GM21529 (cell line): ENCODE results near the gene CCT4.
A peak's percentile ranks its signal among the peaks of the same experiment; 100 is the strongest.
"Not testable (repeated sequence)": the region's sequence is repeated elsewhere in the genome, so short reads cannot be mapped to it uniquely, and the experiment has no call there.

Experiments
- ATAC-seq: cut with Tn5 transposase; IDR thresholded peaks from one replicate; pipeline ENCODE4 v1.9.1; 2021; ENCODE audit not compliant: unreplicated experiment

CCT4 gene

DNA sequence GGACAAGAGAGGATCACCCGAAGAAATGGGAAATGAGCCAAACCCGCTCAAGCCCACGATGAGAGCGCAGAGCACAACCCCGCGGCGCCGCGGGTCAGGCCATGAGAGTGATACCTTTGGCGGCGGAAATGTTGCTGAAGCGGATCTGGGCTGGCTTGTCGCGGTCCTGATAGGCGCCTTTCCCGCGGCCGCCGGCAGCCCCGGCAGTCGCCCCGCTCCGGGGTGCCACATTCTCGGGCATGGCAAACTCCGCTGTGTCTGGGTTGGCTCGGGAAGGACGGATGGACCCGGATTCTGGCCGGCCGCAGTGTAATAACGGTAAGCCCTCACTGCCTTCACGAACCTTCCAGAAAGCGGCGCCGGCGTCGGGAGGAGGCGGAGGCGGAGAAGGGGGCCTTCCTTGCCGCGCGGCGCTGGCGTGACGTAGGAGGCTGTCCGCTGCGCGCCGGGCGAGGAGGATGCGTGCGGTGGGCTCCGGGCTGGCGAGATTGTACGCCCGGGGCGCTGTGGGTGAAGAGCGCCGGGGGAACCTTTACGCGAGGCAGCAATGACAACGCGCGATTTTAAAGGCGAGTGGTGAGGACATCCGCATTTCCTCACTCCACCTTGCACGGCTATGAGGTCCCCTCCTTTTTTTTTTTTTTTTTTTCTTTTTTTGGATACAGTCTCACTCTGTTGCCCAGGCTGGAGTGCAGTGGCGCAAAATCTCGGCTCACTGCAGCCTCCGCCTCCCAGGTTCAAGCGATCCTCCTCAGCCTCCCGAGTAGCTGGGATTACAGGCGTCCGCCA, at the start of gene CCT4:
Gene CCT4 (minus strand): TSS at position 390 of the 789 bp plus-strand sequence. CDS start 149 bp downstream, at position 241.
- ATAC-seq = peak; percentile 77

- ATAC-seq = no peak
Observed at GRCh38 chr2:61937886-61938285, 49.4 kb upstream of the CCT4 start.

DNA sequence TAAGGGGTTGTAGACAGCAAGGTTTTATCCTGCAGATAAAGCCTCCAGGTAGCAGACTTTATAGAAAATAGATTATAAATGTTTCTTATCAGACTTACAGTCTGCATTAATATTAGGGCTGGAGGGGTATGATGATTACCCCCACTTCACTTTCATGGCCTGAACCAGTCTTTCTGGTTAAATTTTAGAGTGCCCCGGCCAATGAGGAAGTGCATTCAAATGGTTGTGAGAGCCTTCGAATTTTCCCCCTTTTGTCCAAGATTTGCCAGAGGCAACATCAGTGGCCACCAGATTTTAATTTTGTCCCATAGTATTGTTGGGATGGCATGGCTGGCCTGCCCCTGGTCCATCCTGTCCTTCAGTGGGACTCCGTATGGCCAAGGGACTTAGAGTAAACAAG, 48.6 kb upstream of the CCT4 start:
- no peak for ATAC-seq

GRCh38 chr2:61928826-61929461, 40.5 kb upstream of the CCT4 start:
- ATAC-seq = no peak

DNA sequence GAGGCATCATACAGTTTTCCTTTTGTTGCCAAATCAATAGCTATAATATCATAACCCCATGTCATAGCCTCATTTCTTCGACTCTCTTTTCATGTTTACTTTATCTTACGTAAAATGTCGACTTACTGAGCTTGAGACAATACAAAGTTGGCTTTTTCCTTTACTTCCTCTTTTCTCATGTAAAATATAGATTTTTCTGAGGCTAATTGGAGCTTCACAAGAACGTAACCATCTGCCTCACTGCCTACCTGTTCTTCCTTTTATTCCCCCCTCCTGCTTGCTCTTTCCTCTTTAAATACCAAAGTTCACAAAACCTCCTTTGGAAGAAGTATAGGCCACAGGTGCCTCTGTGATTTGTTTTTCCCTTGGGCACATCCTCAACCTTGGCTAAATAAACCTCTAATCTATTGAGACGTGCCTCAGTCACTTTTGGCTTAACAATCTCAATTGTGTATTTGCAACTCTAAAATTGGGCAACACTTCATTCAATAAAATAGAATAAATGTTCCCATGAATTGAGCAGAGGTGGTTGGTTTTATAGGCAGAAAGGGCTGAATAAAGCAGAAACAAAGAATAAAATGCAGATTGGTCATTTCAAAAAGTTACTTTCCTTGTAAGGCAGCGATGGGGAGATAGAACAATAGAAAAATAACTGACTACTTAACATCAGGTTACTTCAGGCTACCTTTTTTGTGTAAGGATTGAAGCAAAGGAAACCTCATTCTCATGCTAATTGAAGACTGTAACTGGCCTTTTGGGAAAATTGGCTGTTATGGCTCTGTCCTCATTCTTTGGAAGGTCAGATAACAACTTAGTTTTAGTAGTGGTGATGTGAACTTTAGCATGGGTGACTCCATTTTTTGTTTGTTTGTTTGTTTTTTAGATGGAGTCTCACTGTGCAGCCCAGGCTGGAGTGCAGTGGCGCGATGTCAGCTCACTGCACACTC, 38.3 kb upstream of the CCT4 start:
- ATAC-seq = no peak

GRCh38 chr2:61924895-61925663, 36.6 kb upstream of the CCT4 start:
- no peak for ATAC-seq

DNA sequence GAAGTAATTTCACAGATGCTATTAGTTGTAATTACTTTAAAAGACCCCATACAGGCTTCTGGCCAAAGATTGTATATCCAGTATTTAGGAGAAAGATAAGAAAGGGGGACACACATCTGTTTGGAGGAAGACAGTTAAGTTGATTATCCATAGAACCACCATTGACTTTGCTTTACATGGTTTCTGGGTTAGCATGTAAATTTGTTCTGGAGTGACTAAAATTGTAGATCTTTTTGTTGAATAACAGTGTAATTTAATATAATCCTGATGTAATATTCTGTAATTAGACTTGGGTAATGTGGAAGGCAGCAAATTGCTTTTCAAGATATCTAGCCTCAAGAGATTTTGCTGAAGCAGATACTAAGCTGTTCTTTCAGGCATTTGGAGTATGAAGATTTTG, 34.3 kb upstream of the CCT4 start:
- no peak for ATAC-seq

DNA sequence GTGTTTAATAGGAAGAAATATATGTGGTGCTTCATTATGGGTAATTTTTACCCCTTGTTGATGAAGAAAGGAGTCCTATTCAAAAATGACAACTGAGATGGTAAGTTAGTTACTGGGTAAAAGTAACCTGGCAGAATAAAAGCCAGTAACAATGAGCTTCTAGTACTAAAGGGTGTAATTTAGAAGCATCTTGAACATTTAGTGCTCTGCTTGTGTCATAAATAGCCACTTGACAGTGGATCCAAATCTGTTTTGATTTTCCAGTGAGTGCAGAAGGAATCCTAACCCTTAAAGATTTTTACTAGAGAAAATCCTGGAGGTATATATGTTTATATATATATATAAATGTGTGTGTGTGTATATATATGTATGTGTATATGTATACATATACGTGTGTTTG, 32.1 kb upstream of the CCT4 start:
- ATAC-seq = no peak

DNA sequence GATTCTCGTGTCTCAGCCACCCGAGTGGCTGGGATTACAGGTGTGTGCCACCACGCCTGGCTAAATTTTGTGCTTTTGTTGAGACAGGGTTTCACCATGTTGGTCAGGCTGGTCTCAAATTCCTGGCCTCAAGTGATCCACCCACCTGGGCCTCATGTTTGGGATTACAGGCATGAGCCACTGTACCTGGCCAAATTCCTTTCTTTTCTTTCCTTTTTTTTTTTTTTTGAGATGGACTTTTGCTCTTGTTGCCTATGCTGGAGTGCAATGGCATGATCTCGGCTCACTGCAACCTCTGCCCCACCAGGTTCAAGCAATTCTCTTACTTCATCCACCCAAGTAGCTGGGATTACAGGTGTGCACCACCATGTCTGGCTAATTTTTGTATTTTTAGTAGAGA, 26.3 kb upstream of the CCT4 start:
- ATAC-seq = not testable (repeated sequence)

- ATAC-seq = no peak
Observed at GRCh38 chr2:61911510-61911909, 23.1 kb upstream of the CCT4 start.

DNA sequence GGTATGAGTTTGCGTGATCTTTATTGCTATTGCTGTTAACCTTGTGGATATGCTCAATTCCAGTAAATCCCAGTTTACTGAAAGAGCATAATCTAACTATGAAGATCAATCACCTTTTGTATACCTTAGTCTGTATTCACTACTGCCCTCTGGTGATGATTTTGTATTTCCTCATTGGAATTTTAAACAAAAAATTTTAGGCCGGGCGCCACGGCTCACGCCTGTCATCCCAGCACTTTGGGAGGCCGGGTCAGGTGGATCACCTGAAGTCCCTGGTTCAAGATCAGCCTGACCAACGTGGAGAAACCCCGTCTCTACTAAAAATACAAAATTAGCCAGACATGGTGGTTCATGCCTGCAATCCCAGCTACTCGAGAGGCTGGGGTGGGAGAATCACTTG, 22.1 kb upstream of the CCT4 start:
- no peak for ATAC-seq

- ATAC-seq = no peak
Observed at GRCh38 chr2:61909116-61909515, 20.7 kb upstream of the CCT4 start.

DNA sequence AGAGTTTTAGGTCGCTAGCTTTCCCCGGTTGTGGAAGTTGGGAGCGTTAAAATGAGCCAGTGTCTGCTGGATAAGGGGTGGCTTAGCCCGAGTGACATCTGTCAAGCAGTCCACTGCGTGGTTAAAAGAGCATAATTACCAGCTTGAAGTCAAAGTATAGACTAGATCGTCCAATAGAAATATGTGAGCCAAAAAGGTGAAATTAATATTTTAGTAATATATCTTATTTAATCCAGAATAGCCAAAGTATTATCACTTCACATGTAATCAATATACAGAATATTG, 17.7 kb upstream of the CCT4 start:
- ATAC-seq = no peak

DNA sequence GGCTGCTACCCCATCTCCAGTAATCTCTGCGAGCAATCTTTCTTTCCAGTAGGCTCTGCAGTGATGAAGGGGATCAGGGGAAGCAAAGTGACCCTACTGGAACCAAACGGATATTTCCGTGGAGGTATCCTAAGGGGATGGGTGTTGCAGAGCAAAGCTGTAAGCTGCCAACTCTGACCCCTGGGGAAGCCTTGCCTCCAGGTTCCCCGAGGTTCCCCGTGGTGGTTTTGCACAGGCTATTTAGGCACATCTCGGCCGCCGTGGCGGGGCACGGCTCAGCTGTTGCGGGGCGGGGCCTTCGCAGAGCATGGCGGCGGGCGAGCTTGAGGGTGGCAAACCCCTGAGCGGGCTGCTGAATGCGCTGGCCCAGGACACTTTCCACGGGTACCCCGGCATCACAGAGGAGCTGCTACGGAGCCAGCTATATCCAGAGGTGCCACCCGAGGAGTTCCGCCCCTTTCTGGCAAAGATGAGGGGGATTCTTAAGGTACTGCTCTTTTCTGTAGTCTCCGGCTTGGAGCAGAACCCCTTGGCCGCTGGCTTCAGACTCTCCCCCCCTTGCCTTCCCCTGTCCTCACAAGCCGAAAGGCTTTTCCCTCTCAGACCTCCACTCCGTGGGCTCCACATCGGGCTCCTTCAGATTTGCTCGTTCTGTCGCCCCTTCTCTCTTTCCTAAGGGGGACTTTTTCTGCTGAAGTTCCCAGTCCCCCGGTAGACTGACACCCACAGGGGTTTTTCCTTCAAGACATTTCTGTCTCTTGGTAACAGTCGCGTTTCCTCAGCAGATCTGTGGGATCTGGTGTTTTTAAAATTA, 17.1 kb upstream of the CCT4 start, which contains the start of gene COMMD1:
Gene COMMD1 (plus strand): TSS at position 303 of the 814 bp plus-strand sequence. CDS start 5 bp downstream, at position 308.
- peak; percentile 99 for ATAC-seq

DNA sequence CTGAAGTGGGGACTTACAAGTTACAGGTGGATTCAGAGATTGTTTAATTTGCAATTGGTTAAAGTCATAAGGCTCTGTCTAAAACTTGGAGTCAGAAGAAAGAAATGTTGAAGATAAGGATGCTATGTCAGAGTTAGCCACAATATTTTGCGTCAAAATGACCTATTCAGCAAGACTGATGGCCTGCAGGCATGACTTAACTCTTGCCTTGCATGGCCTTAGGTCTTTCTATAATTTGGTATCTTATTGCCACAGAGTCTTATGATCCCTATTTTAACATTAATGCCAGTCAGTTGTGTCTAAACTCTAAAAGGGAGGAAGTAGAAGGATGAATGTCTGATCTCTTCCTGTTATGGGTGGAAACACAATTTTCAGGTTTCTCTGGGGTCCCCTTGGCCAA, 11.8 kb upstream of the CCT4 start:
- ATAC-seq = no peak

DNA sequence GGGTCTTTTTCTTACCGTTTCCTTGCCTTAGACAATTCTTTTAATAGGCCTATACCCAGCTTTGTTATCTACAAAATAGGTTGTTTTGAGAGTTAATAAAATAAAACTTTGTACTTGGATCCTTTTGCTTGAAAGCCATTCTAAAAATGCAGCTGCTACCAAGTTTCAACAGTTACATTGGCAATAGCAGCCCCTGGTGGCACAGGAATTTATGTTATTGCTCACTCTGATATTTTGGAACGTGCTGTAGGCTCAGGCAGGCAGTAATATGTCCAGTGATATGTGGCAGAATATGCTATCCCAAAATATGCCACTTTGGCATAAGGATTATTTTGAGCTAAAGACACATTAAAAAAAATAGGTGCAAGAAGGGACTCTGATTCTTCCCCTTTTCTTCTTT, 10.4 kb upstream of the CCT4 start:
- no peak for ATAC-seq

- ATAC-seq = no peak
Observed at GRCh38 chr2:61887717-61888266, 664 bp downstream of the CCT4 start.

DNA sequence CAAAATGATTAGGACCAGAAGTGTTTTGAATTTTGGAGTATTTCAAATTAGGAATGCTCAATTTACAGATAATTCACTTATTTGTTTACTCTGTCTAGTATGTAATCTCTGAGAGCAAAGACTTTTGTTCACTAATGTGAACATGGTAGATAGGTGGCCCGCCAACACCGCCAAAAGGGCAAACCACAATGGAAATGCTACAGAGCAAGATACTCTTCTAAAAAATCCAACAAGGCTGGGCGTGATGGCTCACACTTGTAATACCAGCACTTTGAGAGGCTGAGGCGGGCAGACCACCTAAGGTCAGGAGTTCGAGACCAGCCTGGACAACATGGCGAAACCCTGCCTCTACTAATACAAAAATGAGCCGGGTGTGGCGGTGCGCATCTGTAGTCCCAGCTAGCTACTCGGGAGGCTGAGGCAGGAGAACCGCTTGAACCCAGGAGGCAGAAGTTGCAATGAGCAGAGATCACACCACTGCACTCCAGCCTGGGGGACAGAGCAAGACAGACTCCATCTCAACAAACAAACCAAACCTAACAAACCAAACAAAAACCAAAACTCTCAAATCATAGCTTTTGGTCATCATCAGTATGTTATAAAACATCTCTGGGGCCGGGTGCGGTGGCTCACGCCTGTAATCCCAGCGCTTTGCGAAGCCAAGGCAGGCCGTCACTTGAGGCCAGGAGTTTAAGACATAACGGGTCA, 2.4 kb downstream of the CCT4 start:
- no peak for ATAC-seq

GRCh38 chr2:61882850-61883249, 5.6 kb downstream of the CCT4 start:
- ATAC-seq = no peak
